Central memory CD4-positive, alpha-beta T cell (primary cell): ENCODE results near the gene MLLT3.

ENCODE experiments used
- DNase-seq: peaks from one replicate; pipeline ENCODE4 v3.0.0; 2022

The MLLT3 gene

DNA sequence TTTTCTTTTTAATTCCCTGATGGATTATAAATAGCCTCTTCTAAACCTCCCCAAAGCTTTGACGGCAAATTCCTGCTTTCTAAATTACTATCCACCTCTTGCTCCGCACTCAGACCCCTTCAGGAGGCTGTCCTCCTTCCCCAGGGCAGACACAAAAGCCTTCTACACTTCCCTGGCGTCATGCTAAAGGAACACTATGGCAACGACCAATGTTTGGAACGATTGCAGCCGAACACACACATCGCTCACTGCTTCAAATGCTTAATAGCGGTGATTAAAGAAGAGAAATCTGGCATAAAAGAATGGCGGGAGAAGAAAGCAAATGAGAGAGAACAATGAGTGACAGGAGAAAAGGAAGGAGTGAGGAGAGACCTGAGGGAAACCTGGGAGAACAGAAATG lies 297.3 kb downstream of the MLLT3 start:
- no peak for DNase-seq

DNA sequence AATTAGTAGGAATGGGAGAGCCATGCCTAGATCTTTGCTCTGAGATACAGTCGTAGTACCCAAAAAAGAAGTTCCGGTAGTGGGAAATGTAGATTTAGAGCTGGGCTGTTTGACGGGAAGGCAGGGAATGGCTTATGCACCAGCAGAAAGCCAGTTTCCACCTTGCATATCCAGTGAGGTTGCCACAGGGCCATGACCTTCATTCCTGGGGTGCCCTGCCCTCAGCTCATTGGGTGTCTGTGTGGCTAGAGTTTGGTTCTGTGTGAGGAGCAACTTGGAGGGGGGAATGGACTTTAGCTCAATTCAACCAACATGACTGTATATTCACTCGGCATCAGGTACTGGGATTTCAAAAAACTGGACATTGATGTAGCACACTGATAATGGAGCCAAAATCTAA lies 300.1 kb downstream of the MLLT3 start:
- DNase-seq: no peak

DNA sequence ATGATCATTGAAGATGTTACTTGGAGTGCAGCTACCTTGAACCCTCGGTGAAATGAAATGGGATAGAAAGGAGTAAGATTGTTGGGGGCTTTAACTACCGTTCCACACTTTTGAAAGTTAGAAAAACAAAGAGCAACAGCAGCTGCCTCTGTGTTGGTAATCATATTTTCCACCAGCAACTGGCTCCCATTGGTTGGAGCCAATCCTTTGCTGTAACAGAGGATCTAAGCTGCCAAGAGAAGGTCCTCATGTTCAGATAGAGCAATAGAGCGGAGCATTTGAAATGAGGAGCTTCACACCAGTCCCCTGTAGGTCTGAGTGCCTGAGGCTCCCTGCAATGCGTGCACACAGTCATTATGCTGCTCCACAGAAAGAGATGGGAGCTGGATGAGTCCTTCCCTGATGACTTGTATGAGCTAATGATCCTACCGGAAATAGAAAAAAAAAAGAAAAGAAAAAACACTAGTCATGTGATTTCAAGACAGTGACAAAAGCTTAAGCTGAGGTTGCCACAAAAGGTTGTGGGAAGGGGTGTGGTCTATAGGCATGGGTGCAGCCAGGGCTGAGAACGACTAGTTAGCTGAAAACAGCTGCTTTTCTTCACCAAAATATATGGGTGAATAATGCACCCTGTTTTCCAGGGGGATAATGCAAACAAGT lies 300.7 kb downstream of the MLLT3 start:
- peak; percentile 77 for DNase-seq

DNA sequence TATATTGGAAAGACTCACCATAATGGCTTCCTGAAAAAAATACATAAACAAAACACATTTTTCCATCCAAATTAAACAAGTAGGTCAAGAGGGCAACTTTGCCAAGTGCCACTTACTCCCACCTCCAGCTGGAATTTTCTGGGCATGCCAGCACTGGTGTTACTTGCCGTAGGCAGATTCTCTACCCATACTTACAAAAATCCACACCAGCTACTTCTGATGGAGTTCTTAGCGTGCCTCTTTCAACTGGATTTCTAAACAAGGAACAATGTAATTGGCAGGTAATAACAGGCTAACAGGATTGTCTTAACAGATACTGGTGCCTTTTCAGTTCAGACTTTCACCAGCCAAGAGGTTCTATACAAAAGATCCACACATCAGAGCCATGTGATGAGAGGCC lies 301.4 kb downstream of the MLLT3 start:
- DNase-seq: no peak

DNA sequence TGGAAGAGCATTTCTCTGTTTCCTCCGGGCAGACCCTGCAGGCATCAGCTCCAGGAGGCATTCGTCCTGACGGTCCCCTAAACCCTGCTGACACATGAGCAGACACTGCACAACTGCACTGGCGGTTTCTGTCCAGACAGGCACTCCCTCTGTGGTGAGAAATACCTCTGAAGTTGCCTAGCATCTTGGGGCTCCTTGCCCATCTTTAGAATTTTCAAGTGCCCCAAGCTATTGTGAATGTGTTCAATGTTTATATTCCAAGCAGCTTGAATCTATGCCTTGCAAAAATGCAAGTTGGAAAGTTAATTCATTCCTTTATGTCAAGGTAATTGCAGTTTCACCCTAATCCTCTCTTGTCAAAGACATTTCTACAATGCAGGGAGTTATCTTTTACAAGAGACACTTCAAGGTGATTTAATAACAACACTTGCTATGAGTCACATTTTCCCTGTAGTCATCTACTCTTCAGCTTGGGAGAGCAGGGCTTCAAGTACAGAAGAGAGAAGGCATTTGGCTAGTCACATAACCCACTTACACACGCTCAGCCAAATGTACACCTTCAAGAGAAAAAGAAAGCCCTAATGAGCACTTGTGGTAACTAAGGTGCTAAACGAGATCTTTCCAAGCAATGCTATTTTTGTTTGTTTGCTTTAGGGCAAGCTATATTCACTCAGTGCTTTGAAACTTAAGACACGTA lies 302.5 kb downstream of the MLLT3 start:
- DNase-seq: peak; percentile 2

DNA sequence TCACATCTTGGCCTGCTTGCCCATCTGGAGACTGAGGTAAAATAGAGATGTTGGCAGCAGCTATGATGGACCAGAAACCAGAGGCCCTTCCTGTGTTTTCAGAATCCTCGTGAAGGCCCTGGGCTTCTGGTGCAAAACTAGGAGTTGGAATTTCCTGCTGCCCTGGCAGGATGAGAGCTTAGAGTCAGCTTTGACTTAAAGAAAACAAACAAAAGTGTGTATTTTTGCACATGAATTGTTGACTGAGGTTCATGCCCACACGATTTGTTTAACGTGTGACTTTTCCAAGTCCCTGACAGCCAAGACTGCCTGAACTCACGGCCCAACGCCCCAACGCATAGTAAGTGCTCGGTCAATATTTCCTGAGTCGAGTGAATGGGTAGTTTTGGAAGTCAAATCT lies 303.1 kb downstream of the MLLT3 start:
- DNase-seq: no peak

DNA sequence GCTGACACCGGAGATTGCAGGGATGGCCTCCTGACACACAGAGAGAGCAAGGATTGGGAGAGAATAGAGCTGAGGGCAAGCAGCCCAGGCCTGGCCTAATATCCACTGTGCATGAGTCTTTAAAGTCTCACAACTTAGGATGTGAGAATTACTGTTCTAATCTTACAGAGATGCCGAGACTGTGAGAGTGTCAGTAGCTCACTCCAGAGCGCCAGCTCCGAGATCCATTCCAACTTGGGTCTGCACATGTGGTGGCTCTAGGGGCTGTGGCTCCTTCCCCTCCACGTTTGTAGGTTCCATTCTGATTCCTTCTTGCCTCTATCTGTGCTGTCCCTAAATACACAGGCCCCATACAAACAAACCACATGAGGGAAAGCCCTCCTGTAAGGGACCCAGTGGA lies 304.6 kb downstream of the MLLT3 start:
- DNase-seq: no peak

DNA sequence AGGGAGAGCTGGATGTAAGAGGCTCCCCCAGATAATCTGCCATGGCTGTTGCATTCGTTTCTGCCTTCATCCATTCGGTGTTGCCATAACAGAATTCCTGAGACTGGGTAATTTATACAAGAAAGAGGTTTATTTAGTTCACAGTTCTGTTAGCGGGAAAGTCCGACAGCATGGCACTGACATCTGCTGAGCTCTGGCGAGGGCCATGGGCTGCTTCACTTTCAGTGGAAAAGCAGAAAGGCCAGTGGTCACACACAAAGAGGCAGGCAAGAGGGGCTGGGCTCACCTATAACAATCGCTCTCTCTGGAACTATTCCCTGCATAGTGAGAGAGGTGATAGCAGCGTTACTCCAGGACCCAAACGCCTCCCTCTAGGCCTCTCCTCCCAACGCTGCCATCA lies 305.9 kb downstream of the MLLT3 start:
- no peak for DNase-seq

DNA sequence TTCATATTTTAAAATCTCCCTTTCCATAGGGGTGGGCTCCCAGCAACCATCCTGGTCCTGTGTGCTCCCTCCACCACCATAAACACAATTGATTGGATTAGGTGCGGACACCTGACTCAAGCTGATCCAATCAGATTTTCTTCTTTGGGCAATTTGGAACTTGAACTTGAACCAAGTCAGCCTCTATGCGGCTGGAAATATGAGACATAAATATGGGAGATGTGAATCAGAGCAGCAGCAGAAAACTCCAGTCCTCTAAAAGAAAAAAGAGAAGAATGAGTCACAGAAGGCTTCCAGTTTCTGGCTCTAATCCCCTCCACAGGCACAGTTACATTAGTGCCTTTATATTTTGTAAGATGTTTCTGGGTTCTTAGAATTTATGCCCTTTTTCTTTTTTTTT lies 306.6 kb downstream of the MLLT3 start:
- DNase-seq: no peak

DNA sequence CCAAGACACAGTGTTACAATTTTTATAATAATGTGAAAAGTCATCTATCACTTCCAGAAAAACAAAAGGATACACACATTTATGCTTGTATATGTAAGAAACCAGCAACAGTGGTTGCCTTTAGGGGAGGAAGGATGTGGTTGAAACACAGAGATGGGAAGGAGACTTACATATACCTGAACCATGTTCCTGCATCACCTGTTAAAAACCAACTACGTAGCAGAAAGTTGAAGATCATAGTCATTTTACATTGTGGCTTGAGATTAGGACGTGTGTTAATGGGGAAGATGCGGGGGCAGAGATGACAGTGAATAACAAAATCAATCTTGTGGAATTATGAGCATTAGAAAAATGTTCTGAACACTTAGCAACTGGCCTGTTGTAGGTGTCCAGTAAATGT lies 307.3 kb downstream of the MLLT3 start:
- peak; percentile 75 for DNase-seq

DNA sequence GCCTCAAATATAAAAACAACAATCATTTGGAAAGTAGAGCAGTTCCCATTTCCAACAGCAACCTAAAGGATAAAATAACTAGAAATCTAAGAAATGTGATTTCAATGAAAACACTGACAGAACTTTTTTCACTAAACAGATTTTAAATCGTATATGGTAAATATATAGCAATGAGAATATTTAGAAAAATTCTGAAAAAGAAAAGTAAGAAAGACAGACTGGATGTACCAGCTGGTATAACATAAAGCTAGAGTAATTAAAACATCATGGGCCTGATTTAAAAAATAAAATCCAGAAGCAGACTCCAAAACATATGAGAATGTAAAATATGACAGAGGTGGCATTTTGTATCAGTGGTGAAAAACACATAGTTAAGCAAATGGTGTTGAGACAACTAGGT lies 308.9 kb downstream of the MLLT3 start:
- no peak for DNase-seq

DNA sequence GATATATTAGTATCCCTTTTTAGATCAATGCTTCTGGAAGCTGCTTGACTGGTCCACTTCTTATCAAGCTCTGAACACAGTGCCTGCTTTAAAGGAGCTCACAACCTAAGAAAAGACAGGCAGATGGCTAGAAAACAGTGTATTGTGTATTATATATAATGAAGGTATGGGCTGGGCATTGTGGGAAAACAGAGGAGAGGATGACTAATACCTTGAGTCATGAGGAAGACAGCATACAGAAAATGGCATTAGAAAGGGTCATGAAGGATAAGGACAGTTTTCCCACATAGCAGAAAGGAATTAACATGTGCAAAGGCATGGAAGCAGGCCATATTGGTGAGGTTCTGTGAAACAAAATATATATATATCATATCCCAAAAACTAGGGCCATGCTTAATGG lies 309.6 kb downstream of the MLLT3 start:
- DNase-seq: no peak

DNA sequence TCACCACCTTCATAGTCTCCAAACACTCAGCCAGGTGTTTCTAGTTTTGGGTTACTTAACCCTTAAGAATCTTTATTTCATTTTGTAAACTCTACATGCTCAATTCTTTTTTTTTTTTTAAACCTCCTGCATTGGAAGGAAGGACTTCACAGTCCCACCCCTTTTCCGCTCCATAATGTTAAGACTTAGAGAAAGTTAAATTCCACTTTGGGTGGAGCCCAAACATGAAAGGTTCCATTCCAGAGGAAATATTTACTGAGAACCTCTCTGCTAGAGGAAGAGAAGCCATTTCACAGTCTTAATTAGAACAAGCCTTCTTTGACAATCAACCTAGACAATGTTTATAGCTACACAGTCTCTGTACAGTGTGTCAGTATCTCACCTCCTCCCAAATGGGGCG lies 312.3 kb downstream of the MLLT3 start:
- DNase-seq: no peak

DNA sequence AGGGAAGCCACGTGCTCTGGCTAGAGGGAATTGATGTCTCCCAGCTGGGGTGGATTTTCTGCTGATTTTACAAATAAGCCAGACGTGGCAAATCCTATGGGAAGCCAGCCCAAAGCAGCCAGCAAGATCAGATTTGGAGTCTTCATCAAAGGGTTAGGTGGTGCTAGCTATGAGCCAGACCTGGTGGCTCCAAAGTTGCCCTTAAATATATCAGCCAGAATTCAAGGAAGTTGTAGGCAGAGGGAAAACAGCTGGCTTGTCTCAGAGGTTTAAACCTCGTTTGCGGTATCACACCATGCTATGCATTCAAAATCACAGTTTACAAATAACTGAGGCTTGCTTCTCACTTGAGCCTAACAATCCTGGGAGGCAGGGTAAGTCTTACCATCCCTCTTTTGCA lies 313.2 kb downstream of the MLLT3 start:
- no peak for DNase-seq

DNA sequence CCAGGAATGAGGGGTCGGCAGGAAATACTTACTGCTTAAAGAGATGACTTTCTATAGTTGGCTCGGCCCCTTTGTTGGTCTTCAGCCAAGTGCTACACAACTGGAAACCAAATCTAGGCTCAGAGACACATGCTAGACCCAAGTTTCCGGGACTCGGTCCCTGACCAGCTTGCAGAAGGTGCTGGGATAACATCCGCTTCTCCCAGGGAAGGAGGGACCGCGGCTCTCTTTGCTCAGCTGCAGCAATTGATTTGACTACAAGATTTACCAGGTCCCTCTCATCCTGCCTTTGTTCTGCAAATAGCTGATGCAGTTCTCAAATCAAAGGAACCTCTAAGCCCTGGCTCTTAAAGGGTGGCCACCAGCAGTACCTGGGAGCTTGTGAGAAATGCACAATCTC lies 314.7 kb downstream of the MLLT3 start:
- no peak for DNase-seq

DNA sequence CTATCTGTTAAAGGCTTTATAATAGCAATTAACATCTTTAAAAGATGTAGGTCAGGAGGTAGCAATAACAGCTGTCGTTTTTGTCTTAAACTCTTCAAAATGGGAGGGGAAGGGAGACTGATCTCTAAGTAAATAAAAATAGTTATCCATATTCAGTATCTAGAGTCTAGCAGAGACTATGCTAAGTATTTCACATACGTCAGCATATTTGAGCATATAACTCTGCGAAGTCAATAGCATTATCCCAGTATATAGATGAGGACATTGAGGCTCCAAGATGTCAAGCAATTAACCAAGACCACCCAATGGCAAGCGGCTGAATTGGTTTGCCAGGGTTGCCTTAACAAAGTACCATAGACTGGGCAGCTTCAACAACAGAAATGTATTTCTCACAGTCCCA lies 316.8 kb downstream of the MLLT3 start:
- DNase-seq: no peak

DNA sequence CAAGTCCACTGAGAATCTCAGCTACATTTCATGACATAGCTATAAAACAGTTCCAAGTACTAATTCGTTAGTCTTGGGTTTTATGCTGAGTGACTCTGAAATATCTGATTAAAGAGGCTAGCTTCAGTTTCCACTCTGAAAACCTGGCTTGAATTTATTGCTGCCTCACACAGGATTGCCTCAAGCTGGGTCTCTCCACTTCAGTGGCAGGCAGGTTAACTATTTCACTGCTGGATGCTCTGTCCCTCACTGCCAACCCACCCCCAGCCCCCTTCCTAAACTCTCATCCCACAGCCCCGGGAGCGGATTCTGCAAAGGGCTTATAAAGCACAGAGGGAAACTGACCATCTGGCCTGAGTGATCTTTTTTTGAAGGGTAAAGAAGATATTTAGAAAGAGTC lies 318.3 kb downstream of the MLLT3 start:
- no peak for DNase-seq

DNA sequence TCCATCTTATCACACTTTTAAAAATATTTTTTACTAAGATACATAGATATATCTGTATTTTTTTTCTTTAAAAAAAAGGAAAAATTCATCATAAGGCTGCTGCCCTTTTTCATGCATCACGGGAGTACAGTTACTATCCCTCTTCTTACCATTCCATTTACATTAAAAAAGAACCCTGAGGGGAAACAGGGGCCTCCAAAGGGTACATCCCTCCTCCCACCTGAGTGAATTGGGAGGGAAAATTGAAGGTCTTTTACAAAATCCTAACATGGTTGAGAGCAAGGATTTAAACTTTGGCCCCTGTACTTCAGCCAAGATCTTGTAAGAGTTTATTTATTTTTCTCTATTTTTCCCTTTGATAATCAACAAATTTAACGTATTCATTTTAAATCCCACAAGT lies 319.2 kb downstream of the MLLT3 start:
- no peak for DNase-seq

DNA sequence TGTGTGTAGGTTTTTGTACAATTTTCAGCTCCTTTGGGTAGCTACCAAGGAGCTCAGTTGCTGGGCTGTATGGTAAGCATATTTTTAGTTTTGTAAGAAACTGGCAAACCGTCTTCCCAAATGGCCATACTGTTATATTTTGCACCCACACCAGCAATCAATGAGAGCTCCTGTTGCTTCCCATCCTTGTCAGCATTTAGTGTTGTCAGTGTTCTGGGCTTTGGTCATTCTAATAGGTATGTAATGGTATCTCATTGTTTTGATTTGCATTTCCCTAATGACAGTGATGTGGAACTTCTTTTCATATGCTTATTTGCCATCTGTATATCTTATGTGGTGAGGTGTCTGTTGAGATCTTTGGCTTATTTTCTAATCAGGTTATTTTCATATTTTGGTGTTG lies 320.1 kb downstream of the MLLT3 start:
- DNase-seq: no peak

DNA sequence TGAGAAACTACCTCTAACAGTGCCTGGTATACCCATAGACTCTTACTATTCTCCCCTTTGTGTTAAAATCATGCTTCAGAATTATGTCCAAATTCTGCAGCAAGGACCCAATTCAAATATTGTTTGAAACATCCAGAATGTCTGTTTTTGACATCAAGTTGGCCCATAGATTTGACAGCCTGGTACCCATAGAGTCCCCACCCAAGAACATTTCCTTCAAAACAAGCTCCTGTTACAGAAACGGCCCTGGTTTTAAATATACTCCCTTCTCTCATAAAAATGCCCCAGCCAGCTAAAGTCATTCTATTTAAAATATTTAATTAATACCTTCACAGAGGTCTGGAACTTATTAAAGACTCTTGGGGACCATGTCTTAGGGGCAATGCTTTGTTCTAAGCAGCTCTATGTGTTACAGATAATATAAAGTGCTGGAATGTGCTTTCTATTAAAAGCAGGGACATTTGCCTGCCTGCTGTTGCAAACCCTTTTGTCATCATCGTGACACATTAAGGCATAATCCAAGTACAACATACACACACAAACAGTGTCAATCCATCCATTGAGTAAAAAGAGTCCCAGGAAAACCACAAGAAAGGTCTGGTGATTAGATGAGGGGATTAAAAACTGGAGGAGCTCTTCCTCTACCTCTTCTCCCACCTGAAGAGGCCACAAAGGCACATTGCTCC lies 321.7 kb downstream of the MLLT3 start:
- DNase-seq: no peak

DNA sequence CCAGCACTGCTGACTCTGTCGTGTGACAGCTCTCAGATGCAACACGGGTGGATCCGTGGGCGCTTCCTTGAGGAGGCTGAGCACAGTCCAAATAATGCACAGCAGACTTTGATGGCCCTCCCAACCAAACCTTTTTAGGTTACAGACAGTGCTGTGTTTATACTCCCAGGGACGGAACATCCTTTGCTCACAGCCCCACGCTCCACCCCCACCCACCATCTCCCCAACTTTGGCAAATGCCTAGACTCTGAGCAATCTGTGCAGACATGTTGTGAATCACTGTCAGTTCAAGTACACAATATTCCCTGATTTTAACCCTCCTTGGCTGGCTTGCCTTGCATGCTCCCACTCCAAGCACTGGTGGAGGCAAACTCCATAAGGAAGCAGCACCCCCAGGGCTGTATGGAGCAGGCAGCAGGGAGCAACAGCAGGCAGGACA lies 324.6 kb downstream of the MLLT3 start:
- DNase-seq: no peak

DNA sequence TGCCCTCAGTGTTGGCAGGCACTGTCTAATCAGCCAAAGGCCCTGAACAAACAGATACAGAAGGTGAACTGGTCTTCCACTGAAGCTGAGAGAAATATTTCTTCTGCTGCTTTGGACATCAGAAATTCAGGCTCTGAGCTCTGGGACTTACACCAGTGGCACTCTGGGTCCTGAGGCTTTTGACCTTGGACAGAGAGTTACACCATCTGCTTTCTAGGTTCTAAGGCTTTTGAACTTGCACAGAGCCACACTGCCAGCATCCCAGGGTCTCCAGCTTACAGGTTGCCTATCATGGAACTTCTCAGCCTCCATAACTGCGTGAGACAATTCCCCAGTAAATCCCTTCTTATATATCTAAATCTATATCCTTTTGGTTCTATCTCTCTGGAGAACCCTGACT lies 326.7 kb downstream of the MLLT3 start:
- DNase-seq: no peak

DNA sequence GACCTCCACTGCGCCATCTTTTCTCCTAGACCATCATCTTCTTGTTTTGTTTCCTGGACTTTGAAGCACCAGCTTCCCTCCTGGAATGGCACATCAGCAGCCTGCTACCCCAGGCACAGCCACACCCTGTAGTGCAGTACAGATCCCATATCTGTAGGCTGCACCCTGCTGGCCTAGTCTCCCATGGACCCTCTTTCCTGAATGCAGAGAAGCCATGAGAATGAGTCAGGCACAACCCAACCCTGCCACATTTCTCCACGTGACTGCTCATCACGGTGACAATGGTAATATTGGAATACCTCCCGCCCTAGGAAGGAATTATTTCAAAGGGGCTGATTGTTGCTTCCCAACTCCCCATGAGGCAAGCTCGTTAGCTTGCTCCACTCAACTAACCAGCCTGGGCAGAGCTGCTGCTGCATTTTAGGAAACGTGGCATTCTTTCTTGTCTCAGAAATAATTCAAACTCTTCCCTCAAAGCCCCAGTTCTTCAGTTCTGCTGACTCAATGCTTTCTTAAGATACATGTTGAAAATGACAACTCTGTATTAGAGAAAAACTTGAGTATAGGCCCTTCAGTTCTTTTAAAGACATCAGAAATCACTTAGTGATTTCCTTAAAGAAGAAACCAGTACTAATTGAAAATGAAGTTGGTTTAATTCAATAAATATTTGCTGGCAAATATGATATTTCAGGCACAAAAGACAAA lies 328.1 kb downstream of the MLLT3 start:
- no peak for DNase-seq

DNA sequence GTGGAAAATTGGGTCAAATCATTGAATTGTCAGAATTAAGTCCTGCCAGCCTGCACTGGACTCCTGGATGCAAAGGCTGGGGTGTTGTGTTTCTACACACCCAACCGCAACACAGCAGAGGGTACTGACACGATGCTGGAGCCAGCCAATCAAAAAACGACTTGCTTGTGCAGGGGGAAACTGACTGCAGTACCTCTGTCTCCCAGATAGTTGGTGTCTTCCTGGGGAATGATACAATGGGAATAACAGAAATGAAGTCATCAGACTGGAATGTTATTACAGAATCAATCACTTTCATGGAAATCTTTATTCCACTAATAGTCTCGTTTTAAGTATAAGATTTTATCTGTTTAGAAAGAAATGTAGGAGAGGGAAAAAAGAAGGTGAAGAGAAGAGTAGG lies 330.3 kb downstream of the MLLT3 start:
- DNase-seq: no peak
